RWPE2 (cell line): Measurements from ENCODE around the gene RPS16.

Experiments
- ATAC-seq: fragments of 200-7000 bp; cut with Tn5 transposase; 3 replicates; pipeline ENCODE4 v1.9.1; 2021; ENCODE audit warnings: low read depth
- DNase-seq: peaks from one replicate; pipeline ENCODE4 v3.0.0-alpha.2; 2020; ENCODE audit warnings: low spot score
- H3K27ac ChIP-seq: fragments of 450-650 bp; 2 replicates; pipeline ENCODE4 v1.5.1; 2017; ENCODE audit warnings: mild to moderate bottlenecking; ENCODE audit not compliant: poor library complexity, severe bottlenecking
- H3K27me3 ChIP-seq: fragments of 250-450 bp; sonication (Bioruptor Pico); 2 replicates; pipeline ENCODE4 v1.5.1; 2021; ENCODE audit warnings: mild to moderate bottlenecking, moderate library complexity; ENCODE audit not compliant: insufficient read depth, poor library complexity, severe bottlenecking
- H3K36me3 ChIP-seq: fragments of 250-450 bp; sonication (Bioruptor Pico); 2 replicates; pipeline ENCODE4 v1.5.1; 2020; ENCODE audit warnings: low read depth, mild to moderate bottlenecking, moderate library complexity
- H3K4me1 ChIP-seq: fragments of 250-450 bp; sonication (Bioruptor Pico); 2 replicates; pipeline ENCODE4 v1.5.1; 2021; ENCODE audit warnings: mild to moderate bottlenecking, moderate library complexity; ENCODE audit not compliant: insufficient read depth, poor library complexity, severe bottlenecking
- H3K4me3 ChIP-seq: fragments of 250-450 bp; sonication (Bioruptor Pico); 2 replicates; pipeline ENCODE4 v1.5.1; 2021; ENCODE audit warnings: mild to moderate bottlenecking, moderate library complexity; ENCODE audit not compliant: severe bottlenecking
- H3K9me3 ChIP-seq: fragments of 250-450 bp; sonication (Bioruptor Pico); 2 replicates; pipeline ENCODE4 v1.5.1; 2021; ENCODE audit warnings: mild to moderate bottlenecking, moderate library complexity; ENCODE audit not compliant: severe bottlenecking
- CTCF ChIP-seq: fragments of 450-650 bp; IDR thresholded peaks from one replicate; pipeline ENCODE4 v1.5.1; 2017; ENCODE audit warnings: mild to moderate bottlenecking, moderate library complexity; ENCODE audit not compliant: poor library complexity, severe bottlenecking

The RPS16 gene

GRCh38 chr19:39400061-39400460 lies 35.7 kb downstream of the RPS16 start:
- no peak for TF ChIP-seq CTCF
- Histone ChIP-seq H3K36me3 (peaks cover 7% of the 10 kb centered on the region), H3K4me3 (no peak overlapping the region), H3K27me3 (no peaks in the 10 kb centered on the region), H3K9me3 (no peaks in the 10 kb centered on the region), H3K4me1 (peaks cover 39% of the 10 kb centered on the region), H3K27ac (peak overlapping the region; percentile 98)
- DNase-seq, result no peak
- ATAC-seq, result no peak

- Histone ChIP-seq H3K4me1 (peaks cover 39% of the 10 kb centered on the region), H3K27ac (peak overlapping the region; percentile 98), H3K27me3 (no peaks in the 10 kb centered on the region), H3K4me3 (no peak overlapping the region), H3K9me3 (no peaks in the 10 kb centered on the region), H3K36me3 (peaks cover 9% of the 10 kb centered on the region)
- ATAC-seq (no peak), DNase-seq (no peak)
- no peak for TF ChIP-seq CTCF
Measured at GRCh38 chr19:39399668-39400050, 36.1 kb downstream of the RPS16 start.

GRCh38 chr19:39398297-39398864 lies 37.4 kb downstream of the RPS16 start:
- peak; percentile 88 for DNase-seq
- peak; percentile 64 for ATAC-seq
- H3K27ac ChIP-seq, result peak overlapping the region; percentile 98
- peaks cover 33% of the 10 kb centered on the region for H3K4me1 ChIP-seq
- no peaks in the 10 kb centered on the region for H3K9me3 ChIP-seq
- TF ChIP-seq CTCF, result no peak
- H3K36me3 ChIP-seq, result peaks cover 17% of the 10 kb centered on the region
- no peaks in the 10 kb centered on the region for H3K27me3 ChIP-seq
- no peak overlapping the region for H3K4me3 ChIP-seq

- DNase-seq, result no peak
- H3K4me1 ChIP-seq, result peaks cover 30% of the 10 kb centered on the region
- ATAC-seq, result peak; percentile 71
- no peaks in the 10 kb centered on the region for H3K27me3 ChIP-seq
- TF ChIP-seq CTCF, result peak; percentile 97
- H3K9me3 ChIP-seq, result no peaks in the 10 kb centered on the region
- H3K27ac ChIP-seq, result peak overlapping the region; percentile 98
- no peak overlapping the region for H3K4me3 ChIP-seq
- peaks cover 21% of the 10 kb centered on the region for H3K36me3 ChIP-seq
Measured at GRCh38 chr19:39397360-39398296, 38.1 kb downstream of the RPS16 start.
